RWPE2 (cell line): ENCODE measurements around the gene ITPRID1.

Experiments used
- ATAC-seq: fragments of 200-7000 bp; cut with Tn5 transposase; 3 replicates; pipeline ENCODE4 v1.9.1; 2021; ENCODE audit warnings: low read depth
- DNase-seq: peaks from one replicate; pipeline ENCODE4 v3.0.0-alpha.2; 2020; ENCODE audit warnings: low spot score
- H3K27ac ChIP-seq: fragments of 450-650 bp; 2 replicates; pipeline ENCODE4 v1.5.1; 2017; ENCODE audit warnings: mild to moderate bottlenecking; ENCODE audit not compliant: poor library complexity, severe bottlenecking
- H3K27me3 ChIP-seq: fragments of 250-450 bp; sonication (Bioruptor Pico); 2 replicates; pipeline ENCODE4 v1.5.1; 2021; ENCODE audit warnings: mild to moderate bottlenecking, moderate library complexity; ENCODE audit not compliant: insufficient read depth, poor library complexity, severe bottlenecking
- H3K36me3 ChIP-seq: fragments of 250-450 bp; sonication (Bioruptor Pico); 2 replicates; pipeline ENCODE4 v1.5.1; 2020; ENCODE audit warnings: low read depth, mild to moderate bottlenecking, moderate library complexity
- H3K4me1 ChIP-seq: fragments of 250-450 bp; sonication (Bioruptor Pico); 2 replicates; pipeline ENCODE4 v1.5.1; 2021; ENCODE audit warnings: mild to moderate bottlenecking, moderate library complexity; ENCODE audit not compliant: insufficient read depth, poor library complexity, severe bottlenecking
- H3K4me3 ChIP-seq: fragments of 250-450 bp; sonication (Bioruptor Pico); 2 replicates; pipeline ENCODE4 v1.5.1; 2021; ENCODE audit warnings: mild to moderate bottlenecking, moderate library complexity; ENCODE audit not compliant: severe bottlenecking
- H3K9me3 ChIP-seq: fragments of 250-450 bp; sonication (Bioruptor Pico); 2 replicates; pipeline ENCODE4 v1.5.1; 2021; ENCODE audit warnings: mild to moderate bottlenecking, moderate library complexity; ENCODE audit not compliant: severe bottlenecking
- TF ChIP-seq, protein P1 (sequence below): fragments of 450-650 bp; IDR thresholded peaks from one replicate; pipeline ENCODE4 v1.5.1; 2017; ENCODE audit warnings: mild to moderate bottlenecking, moderate library complexity; ENCODE audit not compliant: poor library complexity, severe bottlenecking

The ITPRID1 gene

DNA sequence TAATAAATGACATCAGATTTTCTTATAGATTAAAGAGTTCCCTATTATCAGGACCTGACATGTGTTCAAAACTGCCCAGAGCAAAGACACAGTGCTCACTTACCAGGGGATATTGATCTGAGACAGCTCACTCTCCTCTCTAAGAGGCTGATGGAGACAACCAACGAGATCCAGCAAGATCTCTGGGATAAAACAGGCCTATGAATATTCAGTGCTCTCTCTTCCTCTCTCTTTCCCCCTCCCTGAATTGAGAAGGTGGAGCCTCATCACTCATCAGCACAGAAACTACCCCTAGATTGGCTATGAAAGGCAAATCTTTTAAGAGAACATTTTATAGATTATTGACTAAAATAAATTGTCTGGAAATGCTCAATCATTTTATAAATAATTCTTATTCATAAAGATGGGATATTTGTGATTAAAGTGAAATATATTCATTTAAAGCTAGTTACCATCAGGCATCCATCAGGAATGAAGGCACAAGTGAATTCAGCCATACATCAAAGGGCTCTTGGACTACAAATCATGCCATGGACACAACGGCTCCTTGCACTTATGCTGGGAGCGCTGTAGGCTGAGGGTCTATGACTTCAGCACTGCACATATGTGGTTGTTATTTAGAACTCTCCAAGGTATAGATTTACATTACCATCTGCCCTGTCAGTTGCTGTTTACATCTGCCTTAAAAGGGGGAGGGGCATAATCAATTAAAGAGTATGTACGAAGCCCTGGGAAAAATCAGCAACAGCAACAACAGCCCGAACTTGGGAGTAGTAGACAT, 169.7 kb downstream of the ITPRID1 start:
- Histone ChIP-seq H3K27me3 (peaks cover 14% of the 10 kb centered on the region), H3K36me3 (no peaks in the 10 kb centered on the region), H3K4me3 (no peak overlapping the region), H3K4me1 (no peaks in the 10 kb centered on the region), H3K27ac (no peak overlapping the region), H3K9me3 (no peaks in the 10 kb centered on the region)
- no peak for ATAC-seq
- TF ChIP-seq, protein P1, sequence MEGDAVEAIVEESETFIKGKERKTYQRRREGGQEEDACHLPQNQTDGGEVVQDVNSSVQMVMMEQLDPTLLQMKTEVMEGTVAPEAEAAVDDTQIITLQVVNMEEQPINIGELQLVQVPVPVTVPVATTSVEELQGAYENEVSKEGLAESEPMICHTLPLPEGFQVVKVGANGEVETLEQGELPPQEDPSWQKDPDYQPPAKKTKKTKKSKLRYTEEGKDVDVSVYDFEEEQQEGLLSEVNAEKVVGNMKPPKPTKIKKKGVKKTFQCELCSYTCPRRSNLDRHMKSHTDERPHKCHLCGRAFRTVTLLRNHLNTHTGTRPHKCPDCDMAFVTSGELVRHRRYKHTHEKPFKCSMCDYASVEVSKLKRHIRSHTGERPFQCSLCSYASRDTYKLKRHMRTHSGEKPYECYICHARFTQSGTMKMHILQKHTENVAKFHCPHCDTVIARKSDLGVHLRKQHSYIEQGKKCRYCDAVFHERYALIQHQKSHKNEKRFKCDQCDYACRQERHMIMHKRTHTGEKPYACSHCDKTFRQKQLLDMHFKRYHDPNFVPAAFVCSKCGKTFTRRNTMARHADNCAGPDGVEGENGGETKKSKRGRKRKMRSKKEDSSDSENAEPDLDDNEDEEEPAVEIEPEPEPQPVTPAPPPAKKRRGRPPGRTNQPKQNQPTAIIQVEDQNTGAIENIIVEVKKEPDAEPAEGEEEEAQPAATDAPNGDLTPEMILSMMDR: no peak
- DNase-seq: no peak

DNA sequence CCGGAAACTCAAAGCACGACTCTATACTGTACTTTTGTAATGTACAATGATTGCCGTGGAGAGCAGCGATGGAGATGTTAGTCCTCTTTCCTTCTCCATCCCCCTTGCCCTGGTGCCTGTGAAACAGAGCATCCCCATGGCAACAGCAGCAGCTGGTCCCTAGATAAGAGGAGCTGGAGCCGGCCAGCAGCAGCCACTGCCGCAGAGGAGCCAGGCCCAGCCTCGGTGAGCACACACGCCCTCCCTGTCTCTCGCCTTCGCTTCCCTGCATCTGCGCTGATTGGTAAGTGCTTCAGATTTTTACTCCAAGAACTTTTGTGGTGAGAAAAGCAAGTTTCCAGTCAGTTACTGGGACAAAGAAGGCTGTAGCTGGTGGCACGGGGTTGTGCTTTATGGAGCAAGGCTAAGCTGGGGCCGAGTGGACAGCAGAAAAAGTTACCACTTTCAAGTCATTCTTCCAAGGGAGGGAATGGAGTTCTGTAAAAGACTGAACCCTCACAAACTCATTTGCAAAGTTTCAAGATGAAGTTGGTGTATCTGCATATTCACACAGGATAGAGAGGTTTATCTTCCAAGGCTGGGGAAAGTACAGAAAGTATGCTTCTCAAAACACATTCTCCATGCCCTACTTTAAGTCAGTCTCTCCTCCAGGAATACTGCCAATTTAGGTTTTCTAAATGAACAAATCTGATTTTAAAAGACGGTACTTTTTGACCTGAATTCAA, 173.3 kb downstream of the ITPRID1 start, which contains the start of gene PPP1R17:
Gene PPP1R17 (plus strand): TSS at position 192 of the 725 bp plus-strand sequence. CDS start 5,227 bp downstream, outside the sequence.
- DNase-seq: no peak
- H3K36me3 ChIP-seq: no peaks in the 10 kb centered on the region
- H3K9me3 ChIP-seq: no peaks in the 10 kb centered on the region
- peaks cover 9% of the 10 kb centered on the region for H3K27me3 ChIP-seq
- TF ChIP-seq, protein P1: no peak
- H3K4me1 ChIP-seq: no peaks in the 10 kb centered on the region
- H3K27ac ChIP-seq: no peak within 1 kb of the TSS
- ATAC-seq: no peak
- no peak within 1 kb of the TSS for H3K4me3 ChIP-seq

DNA sequence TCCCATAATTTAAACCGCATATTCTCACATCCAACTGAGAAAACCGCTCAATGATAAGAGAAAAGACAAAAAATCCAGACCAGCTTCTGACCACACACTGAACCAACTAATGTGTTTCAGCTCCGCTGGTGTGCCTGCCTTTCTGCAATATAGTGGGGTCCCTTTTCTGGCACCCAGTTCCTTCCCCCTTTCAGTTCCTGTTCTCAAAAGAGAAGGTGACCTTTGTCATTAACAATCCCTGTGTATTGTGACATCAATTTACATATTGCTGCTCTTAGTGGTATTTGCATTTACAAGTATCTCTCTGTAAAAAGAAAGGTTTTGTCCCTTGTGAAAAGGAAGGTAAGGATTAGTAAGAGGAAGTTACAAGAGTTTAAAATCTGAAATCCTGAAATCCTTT, 174.5 kb downstream of the ITPRID1 start:
- Histone ChIP-seq H3K4me3 (no peak overlapping the region), H3K27me3 (peaks cover 6% of the 10 kb centered on the region), H3K36me3 (no peaks in the 10 kb centered on the region), H3K9me3 (no peaks in the 10 kb centered on the region), H3K4me1 (no peaks in the 10 kb centered on the region), H3K27ac (no peak overlapping the region)
- ATAC-seq (no peak), DNase-seq (no peak)
- TF ChIP-seq, protein P1: no peak

DNA sequence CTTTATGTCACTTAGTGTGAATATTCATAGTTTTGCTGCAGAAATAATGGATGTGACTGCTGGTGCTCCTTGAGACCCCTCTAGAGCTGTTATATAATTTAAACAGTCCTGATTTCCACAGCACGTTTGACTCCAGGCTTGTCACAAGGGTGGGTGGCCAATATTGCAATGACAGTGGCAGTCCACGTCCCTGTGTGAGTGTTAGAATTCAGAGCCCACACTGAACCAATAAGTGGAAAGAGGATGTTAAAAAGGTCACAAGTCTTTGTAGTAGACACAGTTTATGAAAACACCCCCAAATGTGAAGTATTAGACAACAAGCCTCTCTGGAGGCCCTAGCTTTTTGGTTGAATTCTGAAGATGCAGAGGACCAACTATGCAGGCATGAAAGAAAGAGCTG, 175.1 kb downstream of the ITPRID1 start:
- Histone ChIP-seq H3K36me3 (no peaks in the 10 kb centered on the region), H3K27me3 (peaks cover 5% of the 10 kb centered on the region), H3K4me3 (no peak overlapping the region), H3K4me1 (no peaks in the 10 kb centered on the region), H3K27ac (no peak overlapping the region), H3K9me3 (no peaks in the 10 kb centered on the region)
- no peak for DNase-seq
- TF ChIP-seq, protein P1: no peak
- ATAC-seq: no peak
